ENCODE results near the gene RUNDC3A.

RUNDC3A gene

DNA sequence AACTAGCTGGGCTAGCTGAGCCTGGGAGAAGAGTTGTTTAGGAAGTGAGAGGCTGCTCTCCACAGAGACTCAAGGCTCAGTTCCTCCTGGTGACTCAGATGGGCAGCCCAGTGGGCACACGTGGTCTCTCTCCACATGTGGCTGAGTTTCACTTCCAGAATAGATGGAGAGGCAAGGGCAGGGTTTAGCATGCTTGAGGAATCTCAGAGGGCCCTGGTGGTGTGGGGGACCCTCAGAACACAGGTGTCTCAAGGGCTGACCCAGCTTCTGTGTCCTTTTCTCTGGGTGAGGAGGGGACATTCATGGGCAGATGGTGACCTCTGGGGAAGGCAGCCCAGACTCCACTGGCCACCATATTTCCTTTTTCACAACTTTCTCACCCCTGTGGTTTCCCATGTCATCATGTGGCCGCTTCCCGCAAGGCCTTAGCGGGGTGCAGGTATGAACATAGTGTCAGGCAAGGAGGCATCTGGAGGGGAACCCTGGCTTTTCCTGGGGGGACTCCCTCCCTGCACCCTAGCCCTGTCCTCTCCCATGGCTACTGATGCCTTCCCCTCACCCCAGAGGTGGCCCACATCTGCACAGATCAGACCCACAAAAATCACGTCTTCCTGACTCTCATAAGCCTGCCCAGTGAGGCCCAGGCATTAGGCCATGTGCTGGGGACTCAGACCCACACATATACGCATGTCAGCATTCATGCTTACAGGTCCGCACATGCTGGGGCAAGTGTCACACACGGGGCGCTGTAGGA, 40.0 kb downstream of the RUNDC3A start:
- no peak for DNase-seq (ENCODE audit: low spot score in 2 of 2)
- Histone ChIP-seq H3K9me3 (no peaks in the 10 kb centered on the region), H3K27me3 (ENCODE audit: low read depth) (no peaks in the 10 kb centered on the region), H3K4me1 (peaks cover 4% of the 10 kb centered on the region), H3K36me3 (replicated peaks) (peaks cover 20% of the 10 kb centered on the region), H3K4me3 (no peak overlapping the region)
- in situ Hi-C loops (cut with MboI; ENCODE audit: low sequenced_read_pairs): no loop called here

- in situ Hi-C loops (cut with MboI; ENCODE audit: low sequenced_read_pairs): no loop called here
- H3K9me3 ChIP-seq: no peaks in the 10 kb centered on the region
- peaks cover 20% of the 10 kb centered on the region for H3K36me3 ChIP-seq (replicated peaks)
- no peak for DNase-seq (ENCODE audit: low spot score in 2 of 2)
- peaks cover 4% of the 10 kb centered on the region for H3K4me1 ChIP-seq
- no peak overlapping the region for H3K4me3 ChIP-seq
- H3K27me3 ChIP-seq (ENCODE audit: low read depth): no peaks in the 10 kb centered on the region
Observed at GRCh38 chr17:44348988-44349364, 40.6 kb downstream of the RUNDC3A start.

DNA sequence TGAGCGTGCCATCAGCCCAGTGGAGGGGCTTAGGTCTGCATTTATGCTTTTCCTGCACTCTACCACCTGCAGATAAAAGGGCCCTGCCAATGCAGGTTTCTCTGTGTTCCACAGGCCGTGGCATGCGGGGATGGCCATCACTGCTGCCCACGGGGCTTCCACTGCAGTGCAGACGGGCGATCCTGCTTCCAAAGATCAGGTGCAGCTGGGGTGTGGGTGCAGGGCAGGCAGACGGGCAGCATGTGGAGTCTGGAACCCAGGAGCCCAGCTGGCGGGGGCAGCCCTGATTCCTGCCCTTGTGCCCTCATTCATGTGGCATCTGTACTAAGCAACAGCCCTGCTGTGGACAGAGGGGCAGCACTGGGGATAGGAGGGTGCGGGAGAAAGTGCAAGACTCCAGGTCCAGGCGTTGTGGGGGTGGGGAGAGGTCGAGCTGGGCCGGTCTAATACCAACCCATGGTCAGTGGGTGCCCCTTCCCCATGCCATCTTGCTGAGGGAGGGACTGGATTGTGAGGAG, 41.2 kb downstream of the RUNDC3A start:
- Histone ChIP-seq H3K36me3 (replicated peaks) (peaks cover 20% of the 10 kb centered on the region), H3K4me1 (peaks cover 2% of the 10 kb centered on the region), H3K27me3 (ENCODE audit: low read depth) (no peaks in the 10 kb centered on the region), H3K4me3 (no peak overlapping the region), H3K9me3 (no peaks in the 10 kb centered on the region)
- in situ Hi-C loops (cut with MboI; ENCODE audit: low sequenced_read_pairs): no loop called here
- no peak for DNase-seq (ENCODE audit: low spot score in 2 of 2)

GRCh38 chr17:44350733-44351226, 42.4 kb downstream of the RUNDC3A start:
- peak in 1 of 2 experiments; percentile 81 for DNase-seq (ENCODE audit: low spot score in 2 of 2)
- Histone ChIP-seq H3K27me3 (ENCODE audit: low read depth) (no peaks in the 10 kb centered on the region), H3K9me3 (no peaks in the 10 kb centered on the region), H3K4me1 (no peaks in the 10 kb centered on the region), H3K36me3 (replicated peaks) (peaks cover 20% of the 10 kb centered on the region), H3K4me3 (no peak overlapping the region)
- in situ Hi-C loops (cut with MboI; ENCODE audit: low sequenced_read_pairs): no loop called here

DNA sequence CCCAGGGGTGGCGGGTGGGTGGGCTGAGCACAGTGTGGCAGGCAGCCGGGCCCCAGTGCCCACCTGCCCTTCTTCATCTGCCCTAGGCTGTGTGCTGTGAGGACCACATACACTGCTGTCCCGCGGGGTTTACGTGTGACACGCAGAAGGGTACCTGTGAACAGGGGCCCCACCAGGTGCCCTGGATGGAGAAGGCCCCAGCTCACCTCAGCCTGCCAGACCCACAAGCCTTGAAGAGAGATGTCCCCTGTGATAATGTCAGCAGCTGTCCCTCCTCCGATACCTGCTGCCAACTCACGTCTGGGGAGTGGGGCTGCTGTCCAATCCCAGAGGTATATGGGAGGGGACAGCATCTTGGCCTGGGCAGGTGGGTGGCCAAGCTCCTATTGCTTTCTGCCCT, 43.1 kb downstream of the RUNDC3A start:
- no peak for DNase-seq (ENCODE audit: low spot score in 2 of 2)
- Histone ChIP-seq H3K4me3 (no peak overlapping the region), H3K27me3 (ENCODE audit: low read depth) (no peaks in the 10 kb centered on the region), H3K4me1 (no peaks in the 10 kb centered on the region), H3K36me3 (replicated peaks) (peaks cover 20% of the 10 kb centered on the region), H3K9me3 (no peaks in the 10 kb centered on the region)
- in situ Hi-C loops (cut with MboI; ENCODE audit: low sequenced_read_pairs): no loop called here

GRCh38 chr17:44351961-44352827, 43.8 kb downstream of the RUNDC3A start:
- H3K9me3 ChIP-seq: no peaks in the 10 kb centered on the region
- H3K27me3 ChIP-seq (ENCODE audit: low read depth): no peaks in the 10 kb centered on the region
- in situ Hi-C loops (cut with MboI; ENCODE audit: low sequenced_read_pairs): no loop called here
- DNase-seq (ENCODE audit: low spot score in 2 of 2): no peak
- H3K4me1 ChIP-seq: no peaks in the 10 kb centered on the region
- peaks cover 20% of the 10 kb centered on the region for H3K36me3 ChIP-seq (replicated peaks)
- H3K4me3 ChIP-seq: no peak overlapping the region

GRCh38 chr17:44352828-44353671, 44.6 kb downstream of the RUNDC3A start:
- no peaks in the 10 kb centered on the region for H3K27me3 ChIP-seq (ENCODE audit: low read depth)
- in situ Hi-C loops (cut with MboI; ENCODE audit: low sequenced_read_pairs): no loop called here
- no peak overlapping the region for H3K4me3 ChIP-seq
- peaks cover 20% of the 10 kb centered on the region for H3K36me3 ChIP-seq (replicated peaks)
- no peaks in the 10 kb centered on the region for H3K4me1 ChIP-seq
- DNase-seq (ENCODE audit: low spot score in 2 of 2): no peak
- no peaks in the 10 kb centered on the region for H3K9me3 ChIP-seq

GRCh38 chr17:44353672-44354331, 45.4 kb downstream of the RUNDC3A start:
- in situ Hi-C loops (cut with MboI; ENCODE audit: low sequenced_read_pairs): no loop called here
- no peak for DNase-seq (ENCODE audit: low spot score in 2 of 2)
- peaks cover 20% of the 10 kb centered on the region for H3K36me3 ChIP-seq (replicated peaks)

GRCh38 chr17:44354582-44355561, 46.5 kb downstream of the RUNDC3A start:
- H3K36me3 ChIP-seq (replicated peaks): peaks cover 20% of the 10 kb centered on the region
- no peak overlapping the region for H3K4me3 ChIP-seq
- no peaks in the 10 kb centered on the region for H3K27me3 ChIP-seq (ENCODE audit: low read depth)
- no peak for DNase-seq (ENCODE audit: low spot score in 2 of 2)
- in situ Hi-C loops (cut with MboI; ENCODE audit: low sequenced_read_pairs): no loop called here
- H3K9me3 ChIP-seq: no peaks in the 10 kb centered on the region
- no peaks in the 10 kb centered on the region for H3K4me1 ChIP-seq

More at GRCh38 chr17:44353672-44354331, 45.4 kb downstream of the RUNDC3A start:
- no peak overlapping the region for H3K4me3 ChIP-seq
- no peaks in the 10 kb centered on the region for H3K27me3 ChIP-seq (ENCODE audit: low read depth)
- no peaks in the 10 kb centered on the region for H3K9me3 ChIP-seq
- no peaks in the 10 kb centered on the region for H3K4me1 ChIP-seq

- no peaks in the 10 kb centered on the region for H3K4me1 ChIP-seq
- peaks cover 17% of the 10 kb centered on the region for H3K36me3 ChIP-seq (replicated peaks)
Observed at GRCh38 chr17:44355642-44356099, 47.3 kb downstream of the RUNDC3A start.

DNA sequence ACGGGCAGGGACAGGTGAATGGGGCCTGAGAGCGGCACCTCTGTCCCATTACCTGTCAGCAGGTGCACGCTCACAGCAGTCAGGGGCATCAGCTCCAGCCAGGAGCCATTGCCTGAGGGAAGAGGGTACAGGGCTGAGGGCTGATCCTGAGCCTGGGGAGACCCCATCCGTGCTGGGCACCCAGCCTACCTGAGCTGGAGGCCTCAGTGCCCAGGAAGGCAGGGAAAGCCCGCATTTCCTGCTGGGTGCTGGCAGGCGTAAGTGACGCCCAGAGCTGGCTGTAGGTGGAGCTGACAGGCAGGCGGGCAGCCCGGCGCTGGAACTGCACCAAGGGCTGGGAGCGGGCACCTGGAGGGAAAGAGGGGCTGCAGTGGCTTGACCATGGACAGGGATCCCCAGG, 47.8 kb downstream of the RUNDC3A start:
- Histone ChIP-seq H3K4me3 (no peak overlapping the region), H3K27me3 (ENCODE audit: low read depth) (no peaks in the 10 kb centered on the region), H3K36me3 (replicated peaks) (peaks cover 11% of the 10 kb centered on the region), H3K4me1 (peaks cover 4% of the 10 kb centered on the region; the same call in 1 of the 2 replicates), H3K9me3 (no peaks in the 10 kb centered on the region)
- DNase-seq (ENCODE audit: low spot score in 2 of 2): no peak
- in situ Hi-C loops (cut with MboI; ENCODE audit: low sequenced_read_pairs): no loop called here

More at GRCh38 chr17:44355642-44356099, 47.3 kb downstream of the RUNDC3A start:
- Histone ChIP-seq H3K9me3 (no peaks in the 10 kb centered on the region), H3K27me3 (ENCODE audit: low read depth) (no peaks in the 10 kb centered on the region), H3K4me3 (no peak overlapping the region)
- in situ Hi-C loops (cut with MboI; ENCODE audit: low sequenced_read_pairs): no loop called here
- DNase-seq (ENCODE audit: low spot score in 2 of 2): no peak

GRCh38 chr17:44358066-44358465, 49.7 kb downstream of the RUNDC3A start:
- DNase-seq (ENCODE audit: low spot score in 2 of 2): no peak
- in situ Hi-C loops (cut with MboI; ENCODE audit: low sequenced_read_pairs): no loop called here
- H3K9me3 ChIP-seq: no peaks in the 10 kb centered on the region
- H3K4me3 ChIP-seq: no peak overlapping the region
- peaks cover 6% of the 10 kb centered on the region; the same call in 1 of the 2 replicates for H3K4me1 ChIP-seq
- H3K27me3 ChIP-seq (ENCODE audit: low read depth): no peaks in the 10 kb centered on the region
- H3K36me3 ChIP-seq (replicated peaks): no peaks in the 10 kb centered on the region
